Calu3 (cell line): ENCODE results near the gene DOHH. TPM values are rescaled to one million over a fixed set of nuclear protein-coding genes. Genes with fewer than 3 reads are reported as not detected.

Experiments used
- BruUV-seq: library from RNA; stranded (reverse); fragments of 400-500 nt; replicated peaks from 2 replicates; lab custom pipeline; 2021; lab: Mats Ljungman, UMichigan
- CTCF ChIA-PET: fragments of 300-600 bp; sonication (Branson Sonifier 250); formaldehyde crosslinking; loops from one replicate; lab custom pipeline; 2022; ENCODE audit warnings: antibody characterized with exemption; lab: Charles Lee
- DNase-seq: peaks from one replicate; pipeline ENCODE4 v3.0.0; 2022
- H3K27ac Mint-ChIP-seq: one replicate; pipeline ENCODE4 v1.8.0; 2022; ENCODE audit warnings: mixed read lengths; ENCODE audit not compliant: unreplicated experiment
- H3K27me3 Mint-ChIP-seq: one replicate; pipeline ENCODE4 v1.8.0; 2022; ENCODE audit warnings: mixed read lengths; ENCODE audit not compliant: unreplicated experiment
- H3K36me3 Mint-ChIP-seq: one replicate; pipeline ENCODE4 v1.8.0; 2022; ENCODE audit warnings: mild to moderate bottlenecking, moderate library complexity, mixed read lengths; ENCODE audit not compliant: insufficient read depth, unreplicated experiment
- H3K4me1 Mint-ChIP-seq: one replicate; pipeline ENCODE4 v1.8.0; 2022; ENCODE audit warnings: mild to moderate bottlenecking, low read depth, mixed read lengths; ENCODE audit not compliant: unreplicated experiment
- H3K4me3 Mint-ChIP-seq: one replicate; pipeline ENCODE4 v1.8.0; 2022; ENCODE audit warnings: mild to moderate bottlenecking, low read depth, moderate library complexity, mixed read lengths; ENCODE audit not compliant: unreplicated experiment
- H3K9me3 Mint-ChIP-seq: one replicate; pipeline ENCODE4 v1.8.0; 2022; ENCODE audit warnings: low read depth, mixed read lengths; ENCODE audit not compliant: unreplicated experiment
- intact Hi-C: fragments of 100-400 bp; cut with micrococcal nuclease; formaldehyde crosslinking; loops from one replicate; pipeline ENCODE4 v1.10.0; 2022; ENCODE audit not compliant: unreplicated experiment
- total RNA-seq: library from RNA; stranded (reverse); gene quantifications from 2 replicates; pipeline ENCODE4 v1.2.3, GENCODE V29; 2022
- TF ChIP-seq, protein P1 (sequence below): fragments of 200-600 bp; IDR thresholded peaks from one replicate; pipeline ENCODE4 v1.8.0; 2022; ENCODE audit warnings: antibody characterized with exemption; ENCODE audit not compliant: unreplicated experiment

Gene DOHH
- total RNA-seq, 1 experiment from 2014 or later: 11.6 TPM

DNA sequence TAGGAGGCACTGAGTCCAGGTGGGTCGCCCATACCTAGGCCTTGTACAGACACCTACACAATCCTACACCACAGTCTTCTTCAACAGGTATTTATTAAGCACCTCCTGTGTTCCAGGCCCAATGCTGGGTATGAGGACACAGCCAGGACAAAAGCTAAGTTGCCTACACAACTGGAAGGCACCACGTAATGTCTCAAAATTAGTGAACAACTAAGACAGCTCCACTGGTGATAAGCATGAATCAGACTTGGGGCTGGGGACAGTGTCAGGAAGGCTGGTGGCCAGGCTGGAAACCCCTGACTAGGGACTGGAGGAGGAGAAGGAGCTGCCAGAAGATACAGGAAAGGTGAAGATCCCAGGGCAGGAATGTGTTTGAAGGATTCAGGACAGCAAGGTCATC is 22.5 kb downstream of the DOHH start:
- H3K36me3 Mint-ChIP-seq: peaks cover 19% of the 10 kb centered on the region
- no peaks in the 10 kb centered on the region for H3K4me1 Mint-ChIP-seq
- CTCF ChIA-PET: no interaction called here
- no peaks in the 10 kb centered on the region for H3K27me3 Mint-ChIP-seq
- no TSS peak for BruUV-seq
- no peak overlapping the region for H3K4me3 Mint-ChIP-seq
- TF ChIP-seq, protein P1, sequence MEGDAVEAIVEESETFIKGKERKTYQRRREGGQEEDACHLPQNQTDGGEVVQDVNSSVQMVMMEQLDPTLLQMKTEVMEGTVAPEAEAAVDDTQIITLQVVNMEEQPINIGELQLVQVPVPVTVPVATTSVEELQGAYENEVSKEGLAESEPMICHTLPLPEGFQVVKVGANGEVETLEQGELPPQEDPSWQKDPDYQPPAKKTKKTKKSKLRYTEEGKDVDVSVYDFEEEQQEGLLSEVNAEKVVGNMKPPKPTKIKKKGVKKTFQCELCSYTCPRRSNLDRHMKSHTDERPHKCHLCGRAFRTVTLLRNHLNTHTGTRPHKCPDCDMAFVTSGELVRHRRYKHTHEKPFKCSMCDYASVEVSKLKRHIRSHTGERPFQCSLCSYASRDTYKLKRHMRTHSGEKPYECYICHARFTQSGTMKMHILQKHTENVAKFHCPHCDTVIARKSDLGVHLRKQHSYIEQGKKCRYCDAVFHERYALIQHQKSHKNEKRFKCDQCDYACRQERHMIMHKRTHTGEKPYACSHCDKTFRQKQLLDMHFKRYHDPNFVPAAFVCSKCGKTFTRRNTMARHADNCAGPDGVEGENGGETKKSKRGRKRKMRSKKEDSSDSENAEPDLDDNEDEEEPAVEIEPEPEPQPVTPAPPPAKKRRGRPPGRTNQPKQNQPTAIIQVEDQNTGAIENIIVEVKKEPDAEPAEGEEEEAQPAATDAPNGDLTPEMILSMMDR: no peak
- H3K9me3 Mint-ChIP-seq: no peaks in the 10 kb centered on the region
- intact Hi-C loops: no loop called here
- DNase-seq: no peak
- no peak overlapping the region for H3K27ac Mint-ChIP-seq

DNA sequence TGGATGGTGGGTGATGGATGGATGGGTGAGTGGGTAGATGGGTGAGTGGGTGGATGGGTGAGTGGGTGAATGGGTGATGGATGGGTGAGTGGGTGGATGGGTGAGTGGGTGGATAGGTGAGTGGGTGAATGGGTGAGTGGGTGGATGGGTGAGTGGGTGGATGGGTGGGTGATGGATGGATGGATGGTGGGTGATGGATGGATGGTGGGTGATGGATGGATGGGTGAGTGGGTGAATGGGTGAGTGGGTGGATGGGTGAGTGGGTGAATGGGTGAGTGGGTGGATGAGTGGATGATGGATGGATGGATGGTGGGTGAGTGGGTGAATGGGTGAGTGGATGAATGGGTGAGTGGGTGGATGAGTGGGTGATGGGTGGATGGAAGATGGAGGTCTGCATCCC is 23.0 kb downstream of the DOHH start:
- Mint-ChIP-seq H3K9me3 (no peaks in the 10 kb centered on the region), H3K4me1 (no peaks in the 10 kb centered on the region), H3K4me3 (no peak overlapping the region), H3K36me3 (peaks cover 19% of the 10 kb centered on the region), H3K27ac (no peak overlapping the region), H3K27me3 (no peaks in the 10 kb centered on the region)
- DNase-seq: no peak
- BruUV-seq: no TSS peak
- intact Hi-C loops: no loop called here
- CTCF ChIA-PET: no interaction called here
- TF ChIP-seq, protein P1: no peak

DNA sequence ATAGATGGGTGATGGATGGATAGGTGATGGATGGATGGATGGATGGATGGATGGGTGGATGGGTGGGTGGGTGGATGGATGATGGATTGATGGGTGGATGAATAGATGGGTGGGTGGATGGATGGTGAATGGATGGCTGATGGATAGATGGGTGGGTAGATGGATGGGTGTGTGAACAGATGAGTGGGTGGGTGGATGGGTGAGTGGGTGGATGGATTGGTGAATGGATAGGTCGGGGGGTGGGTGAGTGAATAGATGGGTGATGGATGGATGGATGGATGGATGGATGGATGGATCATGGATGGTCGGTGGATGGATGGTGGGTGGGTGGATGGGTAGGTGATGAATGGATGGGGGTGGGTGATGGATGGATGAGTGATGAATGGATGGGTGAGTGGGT is 23.6 kb downstream of the DOHH start:
- CTCF ChIA-PET: no interaction called here
- H3K4me3 Mint-ChIP-seq: no peak overlapping the region

DNA sequence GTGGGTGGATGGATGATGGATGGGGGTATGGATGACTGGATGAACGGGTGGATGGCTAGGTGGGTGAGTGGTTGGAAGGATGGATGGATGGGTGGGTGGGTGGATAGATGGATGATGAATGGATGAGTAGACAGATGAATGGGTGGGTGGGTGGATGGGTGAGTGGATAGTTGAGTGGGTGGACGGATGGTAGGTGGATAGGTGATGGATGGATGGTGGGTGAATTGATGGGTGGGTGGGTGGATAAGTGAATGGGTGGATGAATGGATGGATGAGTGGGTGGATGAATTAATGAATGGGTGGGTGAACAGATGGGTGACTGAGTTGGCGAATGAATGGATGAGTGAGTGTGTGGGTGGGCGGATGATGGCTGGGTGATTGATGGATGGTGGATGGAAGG is 25.0 kb downstream of the DOHH start:
- no peaks in the 10 kb centered on the region for H3K4me1 Mint-ChIP-seq
- H3K36me3 Mint-ChIP-seq: peaks cover 15% of the 10 kb centered on the region
- H3K27ac Mint-ChIP-seq: no peak overlapping the region
- BruUV-seq: no TSS peak
- intact Hi-C loops: no loop called here
- H3K27me3 Mint-ChIP-seq: peaks cover 7% of the 10 kb centered on the region
- TF ChIP-seq, protein P1: no peak
- H3K9me3 Mint-ChIP-seq: no peaks in the 10 kb centered on the region
- CTCF ChIA-PET: no interaction called here
- H3K4me3 Mint-ChIP-seq: no peak overlapping the region
- no peak for DNase-seq

More for the DNA sequence above, 23.6 kb downstream of the DOHH start:
- TF ChIP-seq, protein P1: no peak
- H3K27ac Mint-ChIP-seq: no peak overlapping the region
- intact Hi-C loops: no loop called here
- no peaks in the 10 kb centered on the region for H3K27me3 Mint-ChIP-seq
- no TSS peak for BruUV-seq
- H3K4me1 Mint-ChIP-seq: no peaks in the 10 kb centered on the region
- H3K36me3 Mint-ChIP-seq: peaks cover 17% of the 10 kb centered on the region
- no peaks in the 10 kb centered on the region for H3K9me3 Mint-ChIP-seq
- no peak for DNase-seq
